Measurements from ENCODE around the gene DPM3.

DNA sequence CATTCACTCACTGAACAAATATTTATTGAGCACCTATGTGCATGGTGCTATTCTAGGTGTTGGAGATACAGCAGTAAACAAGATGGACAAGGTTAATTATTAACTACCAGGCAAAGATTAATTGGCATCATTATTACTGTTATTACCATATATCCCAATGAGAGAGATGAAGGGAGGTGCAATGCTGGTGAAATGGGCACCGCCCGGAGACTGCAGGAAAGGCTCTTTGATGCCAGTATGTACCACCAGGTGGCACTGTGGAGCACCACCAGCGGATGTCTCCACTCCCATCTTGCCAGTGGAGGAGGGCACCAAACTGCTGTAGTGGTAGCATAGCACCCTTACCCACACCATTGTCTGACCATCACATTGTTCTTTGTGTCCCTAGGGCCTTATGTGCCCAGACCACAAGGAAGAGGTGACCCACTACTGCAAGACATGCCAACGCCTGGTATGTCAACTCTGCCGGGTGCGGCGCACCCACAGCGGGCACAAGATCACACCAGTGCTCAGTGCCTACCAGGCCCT is 36.3 kb upstream of the DPM3 start:
- TF ChIP-seq, protein P1, sequence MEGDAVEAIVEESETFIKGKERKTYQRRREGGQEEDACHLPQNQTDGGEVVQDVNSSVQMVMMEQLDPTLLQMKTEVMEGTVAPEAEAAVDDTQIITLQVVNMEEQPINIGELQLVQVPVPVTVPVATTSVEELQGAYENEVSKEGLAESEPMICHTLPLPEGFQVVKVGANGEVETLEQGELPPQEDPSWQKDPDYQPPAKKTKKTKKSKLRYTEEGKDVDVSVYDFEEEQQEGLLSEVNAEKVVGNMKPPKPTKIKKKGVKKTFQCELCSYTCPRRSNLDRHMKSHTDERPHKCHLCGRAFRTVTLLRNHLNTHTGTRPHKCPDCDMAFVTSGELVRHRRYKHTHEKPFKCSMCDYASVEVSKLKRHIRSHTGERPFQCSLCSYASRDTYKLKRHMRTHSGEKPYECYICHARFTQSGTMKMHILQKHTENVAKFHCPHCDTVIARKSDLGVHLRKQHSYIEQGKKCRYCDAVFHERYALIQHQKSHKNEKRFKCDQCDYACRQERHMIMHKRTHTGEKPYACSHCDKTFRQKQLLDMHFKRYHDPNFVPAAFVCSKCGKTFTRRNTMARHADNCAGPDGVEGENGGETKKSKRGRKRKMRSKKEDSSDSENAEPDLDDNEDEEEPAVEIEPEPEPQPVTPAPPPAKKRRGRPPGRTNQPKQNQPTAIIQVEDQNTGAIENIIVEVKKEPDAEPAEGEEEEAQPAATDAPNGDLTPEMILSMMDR (IDR thresholded peaks at IDR 0.05): peak; percentile 79 to 97 (median 96)
- TF ChIP-seq POLR2A (IDR thresholded peaks at IDR 0.05): no peak

All from right lobe of liver (tissue), 4 donors.